Left renal pelvis (tissue), 4 donors: Measurements from ENCODE around the gene TMEM128. TPM values are rescaled to one million over a fixed set of nuclear protein-coding genes. Genes with fewer than 3 reads are reported as not detected.

Experiments used
- DNase-seq, 4 donors: peaks; one replicate each; pipeline ENCODE4 v3.0.0-alpha.2; 2013; ENCODE audit warnings: low read depth in 4 of 4, low spot score in 3 of 4
- polyA plus RNA-seq, 4 donors: library from polyadenylated mRNA; unstranded; fragments of 120-200 nt; gene quantifications; one replicate each; pipeline ENCODE4 v1.2.1, GENCODE V29; 2013; ENCODE audit not compliant: insufficient read length in 4 of 4

The TMEM128 gene
- 10 to 100 TPM; 39.3 to 60.9 (median 47.9) TPM for polyA plus RNA-seq

DNA sequence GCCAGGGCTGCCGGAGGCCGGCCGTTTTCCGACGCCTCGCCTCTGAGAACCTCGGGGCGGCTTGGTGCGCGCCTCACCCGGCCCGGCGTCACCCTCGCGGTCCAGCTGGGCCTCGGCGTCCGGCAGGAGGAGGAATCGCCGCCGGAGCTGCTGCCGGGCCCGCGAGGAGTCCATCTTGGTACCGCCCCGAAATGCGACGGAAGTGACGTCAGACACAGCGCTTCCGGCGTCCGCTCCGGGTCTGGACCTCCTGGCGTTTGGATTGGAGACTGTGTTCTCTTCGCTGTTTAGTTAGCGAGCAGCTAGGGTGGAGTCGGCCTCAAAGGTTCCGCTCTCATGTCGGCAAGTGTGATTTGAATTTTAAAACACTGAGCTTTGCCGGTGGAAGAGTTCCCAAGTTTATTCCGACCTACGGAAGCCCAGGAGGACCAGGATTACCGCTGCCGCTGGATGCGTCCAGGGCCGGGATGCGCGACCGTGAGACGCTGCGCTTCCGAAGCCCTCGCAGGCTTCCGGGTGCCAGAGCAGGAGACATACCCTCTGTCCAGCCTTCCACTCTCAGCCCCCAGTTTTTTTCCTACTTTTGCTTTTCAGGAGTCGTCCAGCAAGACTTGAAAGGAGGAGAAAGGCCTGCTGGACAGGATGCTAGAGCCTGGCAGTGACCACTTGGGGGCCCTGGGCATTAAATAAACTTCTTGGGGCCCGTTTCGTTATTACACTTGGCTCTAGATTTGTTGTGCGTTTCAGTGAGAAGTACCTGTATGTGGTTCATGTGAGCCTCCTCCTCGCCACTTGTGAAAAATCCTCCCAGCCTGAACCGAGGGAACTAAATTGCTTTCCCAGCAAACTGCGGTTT lies at the start of gene TMEM128:
TSS of gene TMEM128 (minus strand) at position 195 of the 856 bp plus-strand sequence. CDS start at position 174, 21 bp downstream.
- DNase-seq, result peak; percentile 92 to 94 (median 94)

- no peak for DNase-seq
Observed at GRCh38 chr4:4296283-4296846, 48.3 kb upstream of the TMEM128 start.

GRCh38 chr4:4293279-4293678 lies 45.3 kb upstream of the TMEM128 start:
- DNase-seq, result no peak

GRCh38 chr4:4289941-4290850 lies 42.2 kb upstream of the TMEM128 start, which contains the start of the genes LYAR and ZBTB49:
LYAR (minus strand) TSS chr4:4290154; CDS start chr4:4283742, 6,412 bp downstream.
ZBTB49 (plus strand) TSS chr4:4290251; CDS start chr4:4299946, 9,695 bp downstream.
- peak; percentile 81 to 85 (median 82) for DNase-seq

- DNase-seq, result peak in 1 of 4 donors; percentile 18
Observed at GRCh38 chr4:4289597-4289940, 41.5 kb upstream of the TMEM128 start.

GRCh38 chr4:4289055-4289454 lies 41.0 kb upstream of the TMEM128 start:
- no peak for DNase-seq

DNA sequence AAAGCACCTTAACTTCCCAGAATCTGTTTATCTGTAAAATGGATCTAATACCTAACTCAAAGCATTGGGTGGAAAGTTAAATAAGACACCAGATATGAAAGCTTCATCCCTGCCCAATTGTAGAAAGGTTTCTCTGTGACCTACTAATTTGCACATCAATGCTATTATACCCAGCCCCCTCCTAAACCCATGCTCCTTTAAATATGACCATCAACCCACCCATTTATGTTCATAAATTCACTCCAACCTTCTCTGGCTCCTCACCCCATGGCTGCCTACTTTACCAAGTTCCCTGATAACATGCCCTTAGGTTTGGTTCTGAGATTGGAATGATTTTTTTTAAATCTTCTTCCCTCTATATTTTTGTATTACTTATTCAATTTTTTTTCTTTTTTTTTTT lies 40.1 kb upstream of the TMEM128 start:
- DNase-seq, result no peak

GRCh38 chr4:4284827-4285618 lies 37.0 kb upstream of the TMEM128 start:
- DNase-seq, result no peak

GRCh38 chr4:4281787-4282186 lies 33.8 kb upstream of the TMEM128 start:
- DNase-seq, result no peak

GRCh38 chr4:4277531-4277930 lies 29.5 kb upstream of the TMEM128 start:
- DNase-seq, result no peak

- DNase-seq, result no peak
Observed at GRCh38 chr4:4274226-4274625, 26.2 kb upstream of the TMEM128 start.

GRCh38 chr4:4271912-4272311 lies 23.9 kb upstream of the TMEM128 start:
- no peak for DNase-seq

DNA sequence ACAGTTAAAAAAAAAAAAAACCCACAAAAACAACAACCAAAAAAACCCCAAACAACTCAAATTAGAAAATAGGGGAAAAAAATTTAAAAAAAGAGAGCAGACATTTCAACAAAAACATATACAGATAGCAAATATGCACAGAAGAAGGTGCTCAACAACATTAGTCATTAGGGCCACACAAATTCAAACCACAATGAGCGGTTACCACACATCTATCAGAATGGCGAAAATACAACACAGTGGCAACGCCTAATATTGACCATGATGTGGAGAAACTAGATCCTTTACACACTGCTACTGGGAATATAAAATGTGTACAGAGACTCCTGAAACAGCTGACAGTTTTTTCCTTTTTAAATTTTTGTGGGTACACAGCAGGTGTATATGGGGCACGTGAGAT lies 22.5 kb upstream of the TMEM128 start:
- no peak for DNase-seq

DNA sequence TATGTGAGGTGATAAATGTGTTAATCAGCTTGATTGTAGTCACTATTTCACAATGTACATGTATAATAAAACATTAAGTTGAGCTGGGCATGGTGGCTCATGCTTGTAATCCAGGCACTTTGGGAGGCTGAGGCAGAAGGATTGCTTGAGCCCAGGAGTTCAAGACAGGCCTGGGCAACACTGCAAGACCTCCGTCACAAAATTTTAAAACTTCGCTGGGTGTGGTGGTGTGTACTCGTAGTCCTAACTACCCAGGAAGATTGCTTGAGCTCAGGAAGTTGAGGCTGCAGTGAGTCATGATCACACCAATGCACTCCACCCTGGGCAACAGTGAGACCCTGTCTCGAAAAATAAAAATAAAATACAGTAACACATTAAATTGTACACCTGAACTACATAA lies 21.8 kb upstream of the TMEM128 start:
- no peak for DNase-seq

- no peak for DNase-seq
Observed at GRCh38 chr4:4269331-4269731, 21.3 kb upstream of the TMEM128 start.

DNA sequence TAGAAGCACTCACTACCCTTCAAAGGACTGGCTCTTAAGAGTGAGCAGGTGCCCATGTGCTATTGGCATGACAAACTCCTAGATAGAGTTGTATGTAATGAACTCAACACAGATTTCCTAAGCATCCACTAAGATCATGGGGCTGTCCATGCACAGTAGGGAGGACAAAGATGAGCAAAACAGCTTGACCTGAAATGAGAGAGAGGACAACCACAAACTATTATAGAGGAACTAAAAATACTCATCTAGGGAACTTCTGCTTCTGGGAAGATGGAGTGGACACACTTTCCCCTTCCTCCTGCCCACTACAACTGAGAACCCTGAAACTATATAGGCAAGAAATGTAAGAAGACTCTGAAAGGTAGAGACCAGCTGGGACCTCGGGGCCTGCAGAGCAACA lies 20.8 kb upstream of the TMEM128 start:
- no peak for DNase-seq

GRCh38 chr4:4267981-4268380 lies 20.0 kb upstream of the TMEM128 start:
- DNase-seq, result no peak

DNA sequence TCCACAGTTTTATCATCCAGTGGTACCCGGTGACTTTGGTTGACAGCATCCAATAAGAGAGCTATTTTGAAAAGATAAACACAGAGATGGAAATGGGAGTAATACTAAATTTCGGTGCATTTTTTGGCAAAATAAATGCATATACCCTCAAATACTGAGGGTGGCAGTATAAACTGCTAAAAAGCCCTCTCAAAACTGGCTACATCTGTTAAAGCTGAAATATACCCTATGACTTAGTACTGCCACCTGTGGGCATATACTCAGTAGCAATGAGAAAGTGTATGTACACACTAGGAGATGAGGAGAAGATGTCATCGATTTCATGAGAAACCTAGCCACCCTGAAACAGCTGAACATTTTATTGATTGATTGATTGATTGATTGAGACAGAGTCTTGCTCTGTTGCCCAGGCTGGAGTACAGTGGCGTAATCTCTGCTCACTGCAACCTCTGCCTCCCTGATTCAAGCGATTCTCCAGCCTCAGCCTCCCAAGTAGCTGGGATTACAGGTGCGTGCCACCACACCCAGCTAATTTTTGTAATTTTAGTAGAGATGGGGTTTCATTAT lies 12.2 kb upstream of the TMEM128 start:
- no peak for DNase-seq

DNA sequence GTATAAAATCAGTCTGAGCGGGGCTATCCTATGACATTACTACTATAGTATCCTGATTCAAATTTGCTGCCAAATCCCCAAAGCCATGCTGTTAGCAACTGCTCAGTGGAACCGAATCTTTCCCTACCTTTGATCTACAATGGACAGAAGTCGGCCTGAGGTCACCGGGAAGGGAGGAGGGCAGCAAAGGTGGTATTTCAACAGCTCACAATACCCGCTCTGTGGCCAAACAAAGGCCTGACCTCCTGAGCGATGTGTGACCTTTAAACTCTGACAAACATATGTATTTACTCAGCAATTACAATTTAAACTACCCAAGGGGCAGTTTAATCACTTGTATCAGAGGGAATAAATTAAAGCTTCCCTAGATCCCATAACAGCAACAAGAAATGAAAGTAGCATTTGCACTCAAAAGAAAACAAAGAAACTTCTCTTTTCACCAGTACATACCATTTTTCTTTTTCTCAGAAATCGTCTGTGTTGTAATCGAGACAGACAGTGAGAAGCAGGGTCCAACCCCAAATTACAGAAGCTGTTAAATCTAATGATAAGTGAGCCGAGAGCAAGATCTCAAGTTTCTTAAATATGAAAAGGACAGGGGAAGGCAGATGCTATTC lies 11.6 kb upstream of the TMEM128 start:
- no peak for DNase-seq
